Measurements from ENCODE around the gene PELI2. TPM values are rescaled to one million over a fixed set of nuclear protein-coding genes. Genes with fewer than 3 reads are reported as not detected.

The PELI2 gene
- total and polyA plus RNA-seq, 2 experiments from 2014 or later, result 4.3 to 16.1 TPM

- no peak overlapping the region for H3K27ac ChIP-seq
- no peaks in the 10 kb centered on the region for H4K20me1 ChIP-seq (ENCODE audit: insufficient read depth, poor library complexity, severe bottlenecking)
- DNase-seq (ENCODE audit: low spot score), result no peak
- H3K27me3 ChIP-seq, result no peaks in the 10 kb centered on the region
- no peak overlapping the region for H3K4me2 ChIP-seq
- H3K79me2 ChIP-seq, result no peaks in the 10 kb centered on the region
- WGBS (ENCODE audit: low lambda C conversion rate, missing lambda C conversion rate), result 73% methylated on average over 5 of the region's 5 CpGs
- H3K9me3 ChIP-seq (ENCODE audit: low read depth), result no peaks in the 10 kb centered on the region
- H3K4me3 ChIP-seq, result no peak overlapping the region
- TF ChIP-seq CTCF (IDR thresholded peaks at IDR 0.05; ENCODE audit: poor library complexity), result no peak
- TF ChIP-seq EZH2 (IDR thresholded peaks at IDR 0.05; ENCODE audit: borderline replicate concordance), result no peak
- no peak for TF ChIP-seq EZH2phosphoT487 (IDR thresholded peaks at IDR 0.05; ENCODE audit: low read depth, severe bottlenecking, unreplicated experiment)
- H2AFZ ChIP-seq, result no peak overlapping the region
- no peaks in the 10 kb centered on the region for H3K4me1 ChIP-seq (ENCODE audit: insufficient read depth)
- no peaks in the 10 kb centered on the region for H3K9me2 ChIP-seq (replicated peaks; ENCODE audit: insufficient read depth)
- H3K36me3 ChIP-seq (replicated peaks; ENCODE audit: insufficient read depth, low read depth), result no peaks in the 10 kb centered on the region
Measured at GRCh38 chr14:56244138-56244789, 126.1 kb downstream of the PELI2 start.

- 75% methylated on average over 5 of the region's 5 CpGs for WGBS (ENCODE audit: low lambda C conversion rate, missing lambda C conversion rate)
- H3K27me3 ChIP-seq, result no peaks in the 10 kb centered on the region
Measured at GRCh38 chr14:56247495-56248200, 129.4 kb downstream of the PELI2 start.

GRCh38 chr14:56248442-56248841, 130.2 kb downstream of the PELI2 start:
- Histone ChIP-seq H2AFZ (no peak overlapping the region), H3K36me3 (replicated peaks; ENCODE audit: insufficient read depth, low read depth) (no peaks in the 10 kb centered on the region), H3K4me1 (ENCODE audit: insufficient read depth) (no peaks in the 10 kb centered on the region), H3K4me2 (no peak overlapping the region), H3K27me3 (no peaks in the 10 kb centered on the region), H3K27ac (no peak overlapping the region), H3K9me2 (replicated peaks; ENCODE audit: insufficient read depth) (no peaks in the 10 kb centered on the region), H3K9me3 (ENCODE audit: low read depth) (no peaks in the 10 kb centered on the region), H3K4me3 (no peak overlapping the region), H4K20me1 (ENCODE audit: insufficient read depth, poor library complexity, severe bottlenecking) (no peaks in the 10 kb centered on the region), H3K79me2 (no peaks in the 10 kb centered on the region)
- 88% methylated on average over 5 of the region's 5 CpGs for WGBS (ENCODE audit: low lambda C conversion rate, missing lambda C conversion rate)
- TF ChIP-seq EZH2phosphoT487 (IDR thresholded peaks at IDR 0.05; ENCODE audit: low read depth, severe bottlenecking, unreplicated experiment) (no peak), EZH2 (IDR thresholded peaks at IDR 0.05; ENCODE audit: borderline replicate concordance) (no peak), CTCF (IDR thresholded peaks at IDR 0.05; ENCODE audit: poor library complexity) (no peak)
- DNase-seq (ENCODE audit: low spot score), result no peak

More at GRCh38 chr14:56247495-56248200, 129.4 kb downstream of the PELI2 start:
- H3K4me3 ChIP-seq, result no peak overlapping the region
- no peak overlapping the region for H3K27ac ChIP-seq
- no peak for DNase-seq (ENCODE audit: low spot score)
- no peak overlapping the region for H3K4me2 ChIP-seq
- no peaks in the 10 kb centered on the region for H3K9me2 ChIP-seq (replicated peaks; ENCODE audit: insufficient read depth)
- no peaks in the 10 kb centered on the region for H3K79me2 ChIP-seq
- no peaks in the 10 kb centered on the region for H3K36me3 ChIP-seq (replicated peaks; ENCODE audit: insufficient read depth, low read depth)
- no peaks in the 10 kb centered on the region for H3K9me3 ChIP-seq (ENCODE audit: low read depth)
- no peaks in the 10 kb centered on the region for H4K20me1 ChIP-seq (ENCODE audit: insufficient read depth, poor library complexity, severe bottlenecking)
- H2AFZ ChIP-seq, result no peak overlapping the region
- peak; percentile 23 for TF ChIP-seq CTCF (IDR thresholded peaks at IDR 0.05; ENCODE audit: poor library complexity)
- TF ChIP-seq EZH2phosphoT487 (IDR thresholded peaks at IDR 0.05; ENCODE audit: low read depth, severe bottlenecking, unreplicated experiment), result no peak
- no peak for TF ChIP-seq EZH2 (IDR thresholded peaks at IDR 0.05; ENCODE audit: borderline replicate concordance)
- H3K4me1 ChIP-seq (ENCODE audit: insufficient read depth), result no peaks in the 10 kb centered on the region

All from hepatocyte (in vitro differentiated cells).